HCT116 (cell line): ENCODE data around the gene PRKN. TPM values are rescaled to one million over a fixed set of nuclear protein-coding genes. Genes with fewer than 3 reads are reported as not detected.

Experiments used
- ATAC-seq: fragments of 200-7000 bp; cut with Tn5 transposase; 2 replicates; pipeline ENCODE4 v1.9.1; 2020; ENCODE audit warnings: mild to moderate bottlenecking, moderate library complexity
- BruUV-seq: library from RNA; stranded (reverse); fragments of 400-500 nt; replicated peaks from 2 replicates; lab custom pipeline; 2021; lab: Mats Ljungman, UMichigan
- CTCF ChIA-PET: fragments of 300-600 bp; sonication (Branson Sonifier 250); formaldehyde crosslinking; loops from one replicate; lab custom pipeline; 2021; ENCODE audit warnings: antibody characterized with exemption; lab: Charles Lee
- POLR2A ChIA-PET: fragments of 300-600, 350-600 bp; sonication (Branson Sonifier 250); formaldehyde crosslinking; loops from one replicate; lab custom pipeline; 2021; ENCODE audit warnings: antibody characterized with exemption; lab: Charles Lee
- RAD21 ChIA-PET, 2 experiments: fragments of 300-600 bp; sonication (Branson Sonifier 250); formaldehyde crosslinking; loops; one replicate each; lab custom pipeline; 2023; ENCODE audit warnings: low total read pairs in 2 of 2; ENCODE audit not compliant: uncharacterized antibody in 2 of 2, unreplicated experiment in 2 of 2, low non-redundant PET in 1 of 2; lab: Charles Lee
- DNase-seq: peaks from one replicate; pipeline ENCODE4 v3.0.0-alpha.2; 2010; ENCODE audit warnings: low read depth, low spot score
- H2AFZ ChIP-seq: fragments of 200-600 bp; shearing (Covaris generic), sonication (generic); 2 replicates; pipeline ENCODE4 v1.6.1; 2017; ENCODE audit warnings: low read depth, mixed run types, mixed read lengths, antibody characterized with exemption, low read length; ENCODE audit not compliant: poor library complexity, severe bottlenecking
- H3K27ac ChIP-seq: 2 replicates; pipeline ENCODE4 v1.5.1; 2012; ENCODE audit warnings: low read depth, low read length
- H3K27me3 ChIP-seq: fragments of 200-600 bp; sonication (generic); 2 replicates; pipeline ENCODE4 v1.6.1; 2016; ENCODE audit warnings: mixed run types, low read length, mixed read lengths; ENCODE audit not compliant: insufficient read depth
- H3K36me3 ChIP-seq, 2 experiments: fragments of 200-500 bp in 1 of 2; fragments of 200-600 bp in 1 of 2; sonication (Bioruptor generic) in 1 of 2; sonication (generic) in 1 of 2; 2 replicates each; pipeline versions ENCODE4 v1.5.1 to v1.6.1; 2014 to 2016; ENCODE audit warnings: low read length in 2 of 2, inconsistent platforms in 1 of 2, mixed read lengths in 1 of 2, mixed run types in 1 of 2; ENCODE audit not compliant: insufficient read depth in 2 of 2, control insufficient read depth in 1 of 2
- H3K4me1 ChIP-seq, 2 experiments: fragments of 200-600 bp in 1 of 2; sonication (generic) in 1 of 2; 2 replicates each; pipeline versions ENCODE4 v1.5.1 to v1.6.1; 2012 to 2017; ENCODE audit warnings: low read length in 2 of 2, inconsistent platforms in 1 of 2, mild to moderate bottlenecking in 1 of 2, mixed read lengths in 1 of 2, mixed run types in 1 of 2, moderate library complexity in 1 of 2; ENCODE audit not compliant: insufficient read depth in 2 of 2, control insufficient read depth in 1 of 2
- H3K4me2 ChIP-seq: fragments of 200-600 bp; sonication (generic); 2 replicates; pipeline ENCODE4 v1.6.1; 2017; ENCODE audit warnings: mixed run types, low read length, mixed read lengths
- H3K4me3 ChIP-seq, 2 experiments: fragments of 200-600 bp in 1 of 2; sonication (generic) in 1 of 2; replicated peaks in 1 of 2; 2 replicates each; pipeline ENCODE4 v1.5.1; 2011 to 2016; ENCODE audit warnings: low read length in 2 of 2, control low read depth in 1 of 2, low read depth in 1 of 2, mild to moderate bottlenecking in 1 of 2, mixed read lengths in 1 of 2, mixed run types in 1 of 2
- H3K79me2 ChIP-seq: fragments of 200-600 bp; sonication (generic); 2 replicates; pipeline ENCODE4 v1.6.1; 2017; ENCODE audit warnings: mild to moderate bottlenecking, mixed run types, low read length, moderate library complexity, mixed read lengths; ENCODE audit not compliant: insufficient read depth
- H3K9ac ChIP-seq: fragments of 200-600 bp; sonication (generic); 2 replicates; pipeline ENCODE4 v1.6.1; 2016; ENCODE audit warnings: low read length, mixed read lengths
- H3K9me2 ChIP-seq: fragments of 200-600 bp; sonication (generic), shearing (Covaris generic); 2 replicates; pipeline ENCODE4 v1.6.1; 2017; ENCODE audit warnings: mixed run types, mild to moderate bottlenecking, moderate library complexity; ENCODE audit not compliant: insufficient read depth
- H3K9me3 ChIP-seq, 2 experiments: fragments of 200-500 bp in 1 of 2; fragments of 200-600 bp in 1 of 2; sonication (Bioruptor generic) in 1 of 2; sonication (generic) in 1 of 2; 2 replicates each; pipeline ENCODE4 v1.6.1; 2014 to 2017; ENCODE audit warnings: low read length in 2 of 2, mixed read lengths in 2 of 2, inconsistent platforms in 1 of 2, low read depth in 1 of 2, mild to moderate bottlenecking in 1 of 2, mixed run types in 1 of 2, moderate library complexity in 1 of 2; ENCODE audit not compliant: control insufficient read depth in 1 of 2, insufficient read depth in 1 of 2
- H4K20me1 ChIP-seq: fragments of 200-600 bp; sonication (generic), shearing (Covaris generic); 2 replicates; pipeline ENCODE4 v1.6.1; 2017; ENCODE audit warnings: mixed run types, mild to moderate bottlenecking, moderate library complexity; ENCODE audit not compliant: insufficient read depth
- CBX3 ChIP-seq: IDR thresholded peaks from 2 replicates; pipeline ENCODE4 v1.6.1; 2012; ENCODE audit warnings: low read depth
- CTCF ChIP-seq, 3 experiments: fragments of 200-600 bp in 1 of 3; sonication (generic) in 1 of 3; IDR thresholded peaks in 2 of 3; conservative IDR thresholded peaks in 1 of 3; 2 replicates each; pipeline ENCODE4 v1.5.1; 2012 to 2017; ENCODE audit warnings: low read depth in 2 of 3, low read length in 2 of 3, antibody characterized with exemption in 1 of 3, borderline replicate concordance in 1 of 3, control low read depth in 1 of 3, mild to moderate bottlenecking in 1 of 3, mixed read lengths in 1 of 3, mixed run types in 1 of 3, moderate library complexity in 1 of 3; ENCODE audit not compliant: insufficient read depth in 1 of 3
- EZH2phosphoT487 ChIP-seq: fragments of 200-600 bp; IDR thresholded peaks from 2 replicates; pipeline ENCODE4 v1.6.1; 2018; ENCODE audit warnings: antibody characterized with exemption, borderline replicate concordance
- FOSL1 ChIP-seq: IDR thresholded peaks from 2 replicates; pipeline ENCODE4 v1.6.1; 2012; ENCODE audit warnings: low read depth
- JUND ChIP-seq: IDR thresholded peaks from 2 replicates; pipeline ENCODE4 v1.6.1; 2012
- MAX ChIP-seq: IDR thresholded peaks from 2 replicates; pipeline ENCODE4 v1.6.1; 2012
- POLR2AphosphoS5 ChIP-seq: IDR thresholded peaks from 2 replicates; pipeline ENCODE4 v1.6.1; 2011; ENCODE audit warnings: mild to moderate bottlenecking, low read depth, low read length, moderate library complexity
- RAD21 ChIP-seq: IDR thresholded peaks from 2 replicates; pipeline ENCODE4 v1.6.1; 2012; ENCODE audit warnings: low read depth, mild to moderate bottlenecking
- REST ChIP-seq: IDR thresholded peaks from 2 replicates; pipeline ENCODE4 v1.6.1; 2012; ENCODE audit warnings: low read depth
- intact Hi-C: fragments of 100-400 bp; cut with micrococcal nuclease; formaldehyde crosslinking; loops from 2 replicates; pipeline ENCODE4 v1.10.0; 2022
- total RNA-seq: library from RNA; stranded (reverse); gene quantifications from one replicate; pipeline ENCODE4 v1.2.1, GENCODE V29; 2021; ENCODE audit not compliant: unreplicated experiment

The PRKN gene
- total RNA-seq, 1 experiment from 2014 or later, result 2.6 TPM

GRCh38 chr6:161303628-161304340 lies 1423.8 kb downstream of the PRKN start:
- Histone ChIP-seq H2AFZ (peak overlapping the region; percentile 81), H3K9me3 (no peaks in the 10 kb centered on the region), H4K20me1 (no peaks in the 10 kb centered on the region), H3K36me3 (no peaks in the 10 kb centered on the region), H3K9me2 (no peaks in the 10 kb centered on the region), H3K4me2 (peak overlapping the region; percentile 47), H3K9ac (peak overlapping the region; percentile 16; the same call in 1 of the 2 replicates), H3K27me3 (no peaks in the 10 kb centered on the region), H3K79me2 (no peaks in the 10 kb centered on the region), H3K27ac (peak overlapping the region; percentile 37; the same call in 1 of the 2 replicates), H3K4me1 (peaks cover 5 to 28% of the 10 kb centered on the region in 2 experiments), H3K4me3 (no peak overlapping the region; a peak in 1 of 4 replicates)
- ChIA-PET RAD21 (no interaction called here), POLR2A (no interaction called here), CTCF (no interaction called here)
- ATAC-seq (peak; percentile 72), DNase-seq (no peak)
- no peak for TF ChIP-seq POLR2AphosphoS5
- TF ChIP-seq RAD21, result no peak; the same call in 1 of the 2 replicates
- peak; percentile 84 for TF ChIP-seq FOSL1
- TF ChIP-seq JUND, result peak; percentile 45
- no TSS peak for BruUV-seq
- intact Hi-C loops, result no loop called here

- intact Hi-C loops, result no loop called here
- DNase-seq, result no peak
- no TSS peak for BruUV-seq
- H3K79me2 ChIP-seq, result no peaks in the 10 kb centered on the region
- POLR2A ChIA-PET, result no interaction called here
- H3K36me3 ChIP-seq, result no peaks in the 10 kb centered on the region
- TF ChIP-seq MAX (no peak), CBX3 (no peak), CTCF (IDR thresholded peaks at IDR 0.05 in 2 of 3, conservative IDR thresholded peaks at IDR 0.05 in 1 of 3; ENCODE audit: borderline replicate concordance in 1 of 3, insufficient read depth in 1 of 3, low read depth in 2 of 3, low read length in 2 of 3) (no peak), REST (no peak), POLR2AphosphoS5 (no peak), EZH2phosphoT487 (no peak)
- TF ChIP-seq, all 23 proteins: peak for 0
- H3K9ac ChIP-seq, result no peak overlapping the region
- no peak overlapping the region for H3K4me3 ChIP-seq
- no peaks in the 10 kb centered on the region for H3K27me3 ChIP-seq
- peak overlapping the region; percentile 47; the same call in 1 of the 2 replicates for H3K4me2 ChIP-seq
- RAD21 ChIA-PET, result no interaction called here
- no peak overlapping the region for H2AFZ ChIP-seq
- no peak for ATAC-seq
- H3K4me1 ChIP-seq, result peaks cover 5 to 28% of the 10 kb centered on the region in 2 experiments
- H3K27ac ChIP-seq, result no peak overlapping the region; the same call in 1 of the 2 replicates
- H3K9me3 ChIP-seq, result no peaks in the 10 kb centered on the region
- H3K9me2 ChIP-seq, result no peaks in the 10 kb centered on the region
- CTCF ChIA-PET, result no interaction called here
- no peaks in the 10 kb centered on the region for H4K20me1 ChIP-seq
Observed at GRCh38 chr6:161302949-161303348, 1424.6 kb downstream of the PRKN start.
